ENCODE measurements around the gene KRTAP9-6.
"Not testable (repeated sequence)": the region's sequence is repeated elsewhere in the genome, so short reads cannot be mapped to it uniquely, and the experiment has no call there.

The KRTAP9-6 gene, protein sequence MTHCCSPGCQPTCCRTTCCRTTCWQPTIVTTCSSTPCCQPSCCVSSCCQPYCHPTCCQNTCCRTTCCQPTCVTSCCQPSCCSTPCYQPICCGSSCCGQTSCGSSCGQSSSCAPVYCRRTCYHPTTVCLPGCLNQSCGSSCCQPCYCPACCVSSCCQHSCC

DNA sequence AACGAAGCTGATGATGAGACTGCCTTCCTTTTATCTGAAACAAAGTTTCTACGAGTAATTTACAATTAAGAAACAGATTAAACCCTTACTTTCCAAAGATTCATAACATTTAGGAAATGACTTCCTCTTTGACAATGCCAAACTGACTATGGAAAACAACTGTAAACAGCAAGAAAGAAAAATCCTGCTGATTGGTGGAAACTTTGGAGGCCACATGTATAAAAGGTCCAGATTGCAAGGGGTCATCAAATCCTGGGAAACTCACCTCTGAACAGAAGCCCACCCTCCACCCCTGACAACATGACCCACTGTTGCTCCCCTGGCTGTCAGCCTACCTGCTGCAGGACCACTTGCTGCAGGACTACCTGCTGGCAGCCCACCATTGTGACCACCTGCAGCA, at the start of gene KRTAP9-6:
Gene KRTAP9-6, plus strand, starts transcription at position 301 of the 400 bp plus-strand sequence. Its CDS starts 0 bp downstream, at position 301.
- no peak for DNase-seq
- intact Hi-C loops (cut with DNase I): no loop called here

GRCh38 chr17:41215681-41216080, 49.5 kb upstream of the KRTAP9-6 start:
- no peak for DNase-seq

GRCh38 chr17:41223821-41224220, 41.4 kb upstream of the KRTAP9-6 start:
- no peak for DNase-seq
- intact Hi-C loops (cut with DNase I): no loop called here

More at GRCh38 chr17:41215681-41216080, 49.5 kb upstream of the KRTAP9-6 start:
- intact Hi-C loops (cut with DNase I): no loop called here

GRCh38 chr17:41226051-41226450, 39.1 kb upstream of the KRTAP9-6 start:
- no peak for DNase-seq
- intact Hi-C loops (cut with DNase I): no loop called here

DNA sequence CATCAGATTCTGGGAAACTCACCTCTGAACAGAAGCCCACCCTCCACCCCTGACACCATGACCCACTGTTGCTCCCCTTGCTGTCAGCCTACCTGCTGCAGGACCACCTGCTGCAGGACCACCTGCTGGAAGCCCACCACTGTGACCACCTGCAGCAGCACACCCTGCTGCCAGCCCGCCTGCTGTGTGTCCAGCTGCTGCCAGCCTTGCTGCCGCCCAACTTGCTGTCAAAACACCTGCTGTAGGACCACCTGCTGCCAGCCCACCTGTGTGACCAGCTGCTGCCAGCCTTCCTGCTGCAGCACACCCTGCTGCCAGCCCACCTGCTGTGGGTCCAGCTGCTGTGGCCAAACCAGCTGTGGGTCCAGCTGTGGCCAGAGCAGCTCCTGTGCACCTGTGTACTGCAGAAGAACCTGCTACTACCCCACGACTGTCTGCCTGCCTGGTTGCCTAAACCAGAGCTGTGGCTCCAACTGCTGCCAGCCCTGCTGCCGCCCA, 38.5 kb upstream of the KRTAP9-6 start, which contains the start of gene KRTAP9-2:
Gene KRTAP9-2, plus strand, starts transcription at position 51 of the 498 bp plus-strand sequence. Its CDS starts 7 bp downstream, at position 58.
- DNase-seq; intact Hi-C loops (cut with DNase I): not testable (repeated sequence)

GRCh38 chr17:41230094-41230493, 35.1 kb upstream of the KRTAP9-6 start:
- DNase-seq: no peak
- intact Hi-C loops (cut with DNase I): no loop called here

DNA sequence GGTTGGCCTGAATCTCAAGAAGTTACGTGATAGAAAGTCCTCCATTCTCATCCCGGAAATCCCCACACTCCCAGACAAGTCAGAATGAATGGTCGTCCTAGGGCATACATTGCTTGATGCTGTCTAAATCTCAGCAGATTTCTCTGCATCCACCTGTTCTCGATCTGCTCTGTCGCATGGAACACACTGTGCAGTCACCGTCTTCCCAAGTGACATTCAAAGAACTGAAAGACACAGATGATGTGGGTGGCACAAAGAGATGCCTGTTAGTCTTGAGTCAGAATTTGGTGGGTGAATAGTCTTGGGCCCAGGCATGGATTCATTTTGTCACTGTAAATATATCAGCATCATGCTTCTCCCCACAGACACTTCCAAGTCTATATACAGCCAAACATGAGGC, 33.4 kb upstream of the KRTAP9-6 start:
- intact Hi-C loops (cut with DNase I): no loop called here
- peak in 19 of 42 donors; percentile 7 to 64 (median 30) for DNase-seq

- DNase-seq; intact Hi-C loops (cut with DNase I): not testable (repeated sequence)
Observed at GRCh38 chr17:41232399-41233105, 32.6 kb upstream of the KRTAP9-6 start, which contains the start of gene KRTAP9-3. Gene KRTAP9-3, plus strand, starts transcription at chr17:41232449. Its CDS starts 53 bp downstream, at chr17:41232502.

- intact Hi-C loops (cut with DNase I); DNase-seq: not testable (repeated sequence)
Observed at GRCh38 chr17:41237116-41237515, 28.1 kb upstream of the KRTAP9-6 start.

- DNase-seq: not testable (repeated sequence)
Observed at GRCh38 chr17:41237949-41238437, 27.2 kb upstream of the KRTAP9-6 start, which contains the start of gene KRTAP9-8. Gene KRTAP9-8, plus strand, starts transcription at chr17:41237999. Its CDS starts 53 bp downstream, at chr17:41238052.

DNA sequence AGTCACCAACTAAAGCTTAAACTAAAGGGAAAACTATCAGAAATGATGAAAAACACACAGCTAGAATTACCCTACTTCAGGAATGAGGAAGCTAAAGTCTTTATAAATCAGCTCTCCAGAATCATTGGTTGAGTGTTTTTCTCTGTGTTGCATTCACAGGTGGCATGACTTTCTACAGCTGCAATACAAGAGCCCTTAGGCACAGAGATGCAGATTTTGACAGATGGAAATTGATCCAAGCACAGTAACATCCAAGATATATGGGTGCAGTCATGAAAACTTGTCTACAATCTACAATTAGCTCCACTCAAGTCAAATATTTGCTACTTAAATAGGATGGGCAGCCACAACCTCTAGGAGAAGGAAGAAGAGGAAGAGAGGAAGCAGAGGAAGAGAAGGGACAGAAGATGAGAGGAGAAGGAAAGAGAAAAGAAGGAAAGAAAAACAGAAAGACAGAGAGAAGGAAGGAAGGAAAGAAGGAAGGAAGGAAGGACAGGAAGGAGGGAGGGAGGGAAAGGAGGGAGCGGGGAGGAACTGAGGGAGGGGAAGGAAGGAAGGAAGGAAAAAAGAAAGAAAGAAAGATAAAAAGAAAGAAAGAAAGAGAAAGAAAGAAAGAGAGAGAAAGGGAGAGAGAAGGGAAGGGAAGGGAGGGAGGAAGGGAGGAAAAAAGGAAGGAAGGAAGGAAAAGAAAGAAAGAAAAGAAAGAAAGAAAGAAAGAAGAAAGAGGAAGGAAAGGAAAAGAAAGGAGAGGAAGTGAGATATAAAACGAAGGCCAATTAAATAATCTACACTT, 18.0 kb upstream of the KRTAP9-6 start:
- intact Hi-C loops (cut with DNase I); DNase-seq: not testable (repeated sequence)

More at GRCh38 chr17:41237949-41238437, 27.2 kb upstream of the KRTAP9-6 start, which contains the start of gene KRTAP9-8:
- intact Hi-C loops (cut with DNase I): not testable (repeated sequence)

DNA sequence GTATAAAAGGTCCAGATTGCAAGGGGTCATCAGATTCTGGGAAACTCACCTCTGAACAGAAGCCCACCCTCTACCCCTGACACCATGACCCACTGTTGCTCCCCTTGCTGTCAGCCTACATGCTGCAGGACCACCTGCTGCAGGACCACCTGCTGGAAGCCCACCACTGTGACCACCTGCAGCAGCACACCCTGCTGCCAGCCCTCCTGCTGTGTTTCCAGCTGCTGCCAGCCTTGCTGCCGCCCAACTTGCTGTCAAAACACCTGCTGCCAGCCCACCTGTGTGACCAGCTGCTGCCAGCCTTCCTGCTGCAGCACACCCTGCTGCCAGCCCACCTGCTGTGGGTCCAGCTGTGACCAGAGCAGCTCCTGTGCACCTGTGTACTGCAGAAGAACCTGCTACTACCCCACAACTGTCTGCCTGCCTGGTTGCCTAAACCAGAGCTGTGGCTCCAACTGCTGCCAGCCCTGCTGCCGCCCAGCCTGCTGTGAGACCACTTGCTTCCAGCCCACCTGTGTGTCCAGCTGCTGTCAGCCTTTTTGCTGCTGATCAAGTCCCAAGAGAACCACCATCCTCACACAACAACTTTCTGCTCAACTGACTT, 15.4 kb upstream of the KRTAP9-6 start, which contains the start of gene KRTAP9-4:
Gene KRTAP9-4, plus strand, starts transcription at position 51 of the 604 bp plus-strand sequence. Its CDS starts 34 bp downstream, at position 85.
- DNase-seq; intact Hi-C loops (cut with DNase I): not testable (repeated sequence)

- intact Hi-C loops (cut with DNase I): no loop called here
- no peak for DNase-seq
Observed at GRCh38 chr17:41251261-41251660, 13.9 kb upstream of the KRTAP9-6 start.

DNA sequence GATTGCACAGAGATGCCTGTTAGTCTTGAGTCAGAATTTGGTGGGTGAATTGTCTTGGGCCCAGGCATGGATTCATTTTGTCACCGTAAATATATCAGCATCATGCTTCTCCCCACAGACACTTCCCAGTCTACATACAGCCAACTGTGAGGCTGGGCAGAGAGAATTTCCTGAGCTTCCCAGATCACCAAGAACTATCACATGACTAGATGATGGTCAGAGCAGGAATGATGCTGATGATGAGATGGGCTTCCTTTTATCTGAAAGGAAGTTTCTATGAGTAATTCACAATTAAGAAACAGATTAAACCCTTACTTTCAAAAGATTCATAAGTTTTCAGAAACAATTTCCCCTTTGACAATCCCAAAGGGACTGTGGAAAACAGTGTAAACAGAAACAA, 10.3 kb upstream of the KRTAP9-6 start:
- DNase-seq: no peak
- intact Hi-C loops (cut with DNase I): no loop called here

DNA sequence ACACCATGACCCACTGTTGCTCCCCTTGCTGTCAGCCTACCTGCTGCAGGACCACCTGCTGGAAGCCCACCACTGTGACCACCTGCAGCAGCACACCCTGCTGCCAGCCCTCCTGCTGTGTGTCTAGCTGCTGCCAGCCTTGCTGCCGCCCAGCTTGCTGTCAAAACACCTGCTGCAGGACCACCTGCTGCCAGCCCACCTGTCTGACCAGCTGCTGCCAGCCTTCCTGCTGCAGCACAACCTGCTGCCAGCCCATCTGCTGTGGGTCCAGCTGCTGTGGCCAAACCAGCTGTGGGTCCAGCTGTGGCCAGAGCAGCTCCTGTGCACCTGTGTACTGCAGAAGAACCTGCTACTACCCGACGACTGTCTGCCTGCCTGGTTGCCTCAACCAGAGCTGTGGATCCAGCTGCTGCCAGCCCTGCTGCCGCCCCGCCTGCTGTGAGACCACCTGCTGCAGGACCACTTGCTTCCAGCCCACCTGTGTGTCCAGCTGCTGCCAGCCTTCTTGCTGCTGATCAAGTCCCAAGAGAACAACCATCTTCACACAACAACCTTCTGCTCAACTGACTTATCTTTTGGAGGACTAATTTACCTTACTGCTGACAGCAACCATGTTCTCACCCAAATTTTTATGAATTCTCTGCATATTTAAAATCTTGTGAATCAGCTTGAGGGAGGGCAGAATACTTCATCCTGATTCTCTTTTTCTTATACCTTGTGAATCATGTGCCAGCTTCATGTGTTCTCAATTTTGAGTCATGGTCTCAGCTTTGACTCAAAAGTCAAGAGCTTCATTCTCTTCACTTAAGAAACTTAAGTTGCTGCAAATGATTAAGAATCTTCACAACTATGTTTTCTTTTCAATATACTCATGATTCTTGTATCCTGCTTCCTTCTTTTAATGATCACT, 9.5 kb upstream of the KRTAP9-6 start, which contains the start of gene KRTAP9-9:
Gene KRTAP9-9, plus strand, starts transcription at position 4 of the 910 bp plus-strand sequence.
- intact Hi-C loops (cut with DNase I); DNase-seq: not testable (repeated sequence)

DNA sequence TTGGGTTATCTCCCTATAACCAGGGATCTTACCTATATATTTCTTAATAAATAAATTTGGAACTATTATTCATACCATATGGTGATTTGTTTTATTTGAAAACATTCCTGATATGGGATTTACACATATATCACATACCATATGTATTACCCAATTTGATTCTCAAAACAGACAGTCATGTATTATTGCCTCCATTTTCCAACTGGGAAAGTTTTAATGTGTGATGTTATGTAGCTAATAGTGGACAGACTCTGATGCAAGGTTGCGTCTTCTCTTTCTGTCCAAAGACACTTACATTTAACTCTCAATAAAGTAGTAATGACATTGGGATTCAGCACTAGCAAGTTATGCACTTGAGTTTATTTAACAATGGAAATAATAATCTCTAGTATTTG, 8.9 kb upstream of the KRTAP9-6 start:
- intact Hi-C loops (cut with DNase I): no loop called here

DNA sequence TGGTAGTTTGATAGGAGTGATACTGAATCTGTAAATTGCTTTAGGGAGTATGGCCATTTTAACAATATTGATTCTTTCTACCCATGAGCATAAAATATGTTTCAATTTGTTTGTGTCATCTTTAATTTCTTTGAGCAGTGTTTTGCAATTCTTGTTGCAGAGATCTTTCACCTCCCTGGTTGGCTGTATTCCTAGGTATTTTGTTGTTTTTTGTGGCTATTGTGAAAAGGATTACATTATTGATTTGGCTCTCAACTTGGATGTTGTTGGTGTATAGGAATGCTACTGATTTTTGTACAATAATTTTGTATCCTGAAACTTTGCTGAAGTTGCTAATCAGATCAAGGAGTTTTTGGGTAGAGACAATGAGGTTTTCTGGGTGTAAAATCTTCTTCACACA, 6.8 kb upstream of the KRTAP9-6 start:
- no peak for DNase-seq
- intact Hi-C loops (cut with DNase I): no loop called here

More for the DNA sequence above, 8.9 kb upstream of the KRTAP9-6 start:
- no peak for DNase-seq
